H9 (cell line): ENCODE measurements around the gene ARHGAP26. TPM values are rescaled to one million over a fixed set of nuclear protein-coding genes. Genes with fewer than 3 reads are reported as not detected.
A peak's percentile ranks its signal among the peaks of the same experiment; 100 is the strongest.

Experiments
- DNase-seq: peaks from one replicate; pipeline ENCODE4 v3.0.0-alpha.2; 2017
- H2AFZ ChIP-seq: one replicate; pipeline ENCODE4 v1.6.1; 2013; ENCODE audit warnings: mild to moderate bottlenecking, low read length, control low read depth, moderate library complexity
- H2AK5ac ChIP-seq: 2 replicates; pipeline ENCODE4 v1.6.1; 2013; ENCODE audit warnings: low read length, control low read depth, mixed read lengths; ENCODE audit not compliant: insufficient read length
- H2BK120ac ChIP-seq: one replicate; pipeline ENCODE4 v1.6.1; 2013; ENCODE audit warnings: low read depth, mild to moderate bottlenecking, low read length, control low read depth, inconsistent platforms; ENCODE audit not compliant: poor library complexity, severe bottlenecking
- H2BK12ac ChIP-seq: 2 replicates; pipeline ENCODE4 v1.6.1; 2013; ENCODE audit warnings: low read length, control low read depth, mixed read lengths, low read depth; ENCODE audit not compliant: insufficient read length
- H2BK15ac ChIP-seq: 2 replicates; pipeline ENCODE4 v1.6.1; 2013; ENCODE audit warnings: low read depth, low read length, control low read depth
- H2BK20ac ChIP-seq: one replicate; pipeline ENCODE4 v1.6.1; 2013; ENCODE audit warnings: low read depth, mild to moderate bottlenecking, low read length, control low read depth, inconsistent platforms; ENCODE audit not compliant: poor library complexity, severe bottlenecking
- H2BK5ac ChIP-seq: 2 replicates; pipeline ENCODE4 v1.6.1; 2013; ENCODE audit warnings: low read length, control low read depth, mixed read lengths; ENCODE audit not compliant: insufficient read length
- H3K14ac ChIP-seq: 2 replicates; pipeline ENCODE4 v1.6.1; 2013; ENCODE audit warnings: low read length, control low read depth; ENCODE audit not compliant: insufficient read depth
- H3K18ac ChIP-seq: 2 replicates; pipeline ENCODE4 v1.6.1; 2013; ENCODE audit warnings: low read depth, mild to moderate bottlenecking, mixed read lengths, low read length, control low read depth; ENCODE audit not compliant: insufficient read length
- H3K23ac ChIP-seq: 2 replicates; pipeline ENCODE4 v1.6.1; 2013; ENCODE audit warnings: low read length, control low read depth, mixed read lengths, low read depth; ENCODE audit not compliant: insufficient read length
- H3K23me2 ChIP-seq: 2 replicates; pipeline ENCODE4 v1.6.1; 2013; ENCODE audit warnings: low read depth, mild to moderate bottlenecking, mixed read lengths, low read length, control low read depth; ENCODE audit not compliant: insufficient read length, poor library complexity, severe bottlenecking
- H3K27ac ChIP-seq: 2 replicates; pipeline ENCODE4 v1.5.1; 2013; ENCODE audit warnings: low read length, control low read depth, mixed read lengths, low read depth; ENCODE audit not compliant: insufficient read length
- H3K27me3 ChIP-seq: 2 replicates; pipeline ENCODE4 v1.6.1; 2013; ENCODE audit warnings: low read length, control low read depth, inconsistent platforms; ENCODE audit not compliant: insufficient read depth
- H3K4ac ChIP-seq: 2 replicates; pipeline ENCODE4 v1.6.1; 2013; ENCODE audit warnings: low read depth, mild to moderate bottlenecking, control low read depth, inconsistent platforms, low read length, moderate library complexity
- H3K4me1 ChIP-seq: 2 replicates; pipeline ENCODE4 v1.6.1; 2013; ENCODE audit warnings: low read length, control low read depth, inconsistent platforms; ENCODE audit not compliant: insufficient read depth
- H3K4me2 ChIP-seq: 2 replicates; pipeline ENCODE4 v1.6.1; 2013; ENCODE audit warnings: low read length, control low read depth, mixed read lengths; ENCODE audit not compliant: insufficient read length, insufficient read depth
- H3K56ac ChIP-seq: 2 replicates; pipeline ENCODE4 v1.6.1; 2013; ENCODE audit warnings: low read depth, mild to moderate bottlenecking, mixed read lengths, low read length, control low read depth; ENCODE audit not compliant: insufficient read length
- H3K79me1 ChIP-seq: 2 replicates; pipeline ENCODE4 v1.6.1; 2013; ENCODE audit warnings: low read depth, mild to moderate bottlenecking, moderate library complexity, low read length, control low read depth, inconsistent platforms; ENCODE audit not compliant: insufficient read depth, poor library complexity, severe bottlenecking
- H3K79me2 ChIP-seq: 2 replicates; pipeline ENCODE4 v1.6.1; 2013; ENCODE audit warnings: low read length, control low read depth, inconsistent platforms; ENCODE audit not compliant: insufficient read depth
- H3K9ac ChIP-seq: 2 replicates; pipeline ENCODE4 v1.6.1; 2013; ENCODE audit warnings: low read length, control low read depth, mixed read lengths; ENCODE audit not compliant: insufficient read length; ENCODE audit errors: extremely low read depth
- H3K9me3 ChIP-seq: one replicate; pipeline ENCODE4 v1.6.1; 2013; ENCODE audit warnings: low read depth, low read length, inconsistent platforms; ENCODE audit not compliant: control insufficient read depth
- H3T11ph ChIP-seq: one replicate; pipeline ENCODE4 v1.6.1; 2013; ENCODE audit warnings: mild to moderate bottlenecking, low read length, control low read depth, inconsistent platforms
- H4K20me1 ChIP-seq: one replicate; pipeline ENCODE4 v1.6.1; 2013; ENCODE audit not compliant: control insufficient read depth, insufficient read length, insufficient read depth
- H4K5ac ChIP-seq: 2 replicates; pipeline ENCODE4 v1.6.1; 2013; ENCODE audit warnings: low read depth, mild to moderate bottlenecking, mixed read lengths, low read length, control low read depth; ENCODE audit not compliant: insufficient read length
- H4K8ac ChIP-seq: replicated peaks from 2 replicates; pipeline ENCODE4 v1.6.1; 2013; ENCODE audit warnings: low read length, control low read depth, mixed read lengths, low read depth; ENCODE audit not compliant: insufficient read length
- H4K91ac ChIP-seq: 2 replicates; pipeline ENCODE4 v1.6.1; 2013; ENCODE audit warnings: low read depth, mild to moderate bottlenecking, moderate library complexity, mixed read lengths, low read length, control low read depth; ENCODE audit not compliant: insufficient read length
- H3K27ac Mint-ChIP-seq, 3 experiments: 2 replicates in 2 of 3; 3 replicates in 1 of 3; pipeline ENCODE4 v1.8.0; 2020 to 2021; ENCODE audit warnings: mixed read lengths in 3 of 3, mild to moderate bottlenecking in 1 of 3, moderate library complexity in 1 of 3
- H3K27me3 Mint-ChIP-seq: 2 replicates; pipeline ENCODE4 v1.8.0; 2021; ENCODE audit warnings: low read depth, mild to moderate bottlenecking, moderate library complexity, mixed read lengths
- H3K36me3 Mint-ChIP-seq, 3 experiments: 2 replicates in 2 of 3; 3 replicates in 1 of 3; pipeline ENCODE4 v1.8.0; 2020 to 2021; ENCODE audit warnings: low read depth in 3 of 3, mixed read lengths in 3 of 3; ENCODE audit not compliant: insufficient read depth in 1 of 3
- H3K4me1 Mint-ChIP-seq, 2 experiments: 2 replicates each; pipeline ENCODE4 v1.8.0; 2020; ENCODE audit warnings: mixed read lengths in 2 of 2
- H3K4me3 Mint-ChIP-seq, 2 experiments: 2 replicates in 1 of 2; 3 replicates in 1 of 2; pipeline ENCODE4 v1.8.0; 2020 to 2021; ENCODE audit warnings: mild to moderate bottlenecking in 2 of 2, mixed read lengths in 2 of 2, moderate library complexity in 1 of 2
- H3K9me3 Mint-ChIP-seq, 2 experiments: 2 replicates in 1 of 2; 3 replicates in 1 of 2; pipeline ENCODE4 v1.8.0; 2020; ENCODE audit warnings: mild to moderate bottlenecking in 2 of 2, mixed read lengths in 2 of 2, moderate library complexity in 1 of 2
- WGBS: extraction: QIAGEN DNeasy Blood & Tissue Kit; methylation state at CpG from one replicate; pipeline ENCODE4 v1.1.7; 2013; ENCODE audit warnings: missing lambda C conversion rate, low lambda C conversion rate, mixed read lengths; ENCODE audit not compliant: insufficient read length; ENCODE audit errors: extremely low coverage; 5-methylcytosine and 5-hydroxymethylcytosine counted together
- total RNA-seq: library from RNA; stranded (reverse); gene quantifications from 2 replicates; pipeline ENCODE4 v1.2.1, GENCODE V29; 2021
- TF ChIP-seq, protein P1 (sequence below): fragments of 200-600 bp; sonication (generic); conservative IDR thresholded peaks from 3 replicates; pipeline ENCODE4 v1.8.0; 2021; ENCODE audit warnings: antibody characterized with exemption, mild to moderate bottlenecking

The ARHGAP26 gene
- total RNA-seq, 1 experiment from 2014 or later, result 13.8 TPM

- H3K79me2 ChIP-seq, result no peaks in the 10 kb centered on the region
- no peak overlapping the region for H3K14ac ChIP-seq
- H3K18ac ChIP-seq, result no peak overlapping the region
- H3K9me3 ChIP-seq, result no peaks in the 10 kb centered on the region
- no peak overlapping the region for H3K23ac ChIP-seq
- H3K4ac ChIP-seq, result no peak overlapping the region
- H2AFZ ChIP-seq, result no peak overlapping the region
- peaks cover 2% of the 10 kb centered on the region; the same call in 1 of the 2 replicates for H3K4me1 ChIP-seq
- TF ChIP-seq, protein P1, sequence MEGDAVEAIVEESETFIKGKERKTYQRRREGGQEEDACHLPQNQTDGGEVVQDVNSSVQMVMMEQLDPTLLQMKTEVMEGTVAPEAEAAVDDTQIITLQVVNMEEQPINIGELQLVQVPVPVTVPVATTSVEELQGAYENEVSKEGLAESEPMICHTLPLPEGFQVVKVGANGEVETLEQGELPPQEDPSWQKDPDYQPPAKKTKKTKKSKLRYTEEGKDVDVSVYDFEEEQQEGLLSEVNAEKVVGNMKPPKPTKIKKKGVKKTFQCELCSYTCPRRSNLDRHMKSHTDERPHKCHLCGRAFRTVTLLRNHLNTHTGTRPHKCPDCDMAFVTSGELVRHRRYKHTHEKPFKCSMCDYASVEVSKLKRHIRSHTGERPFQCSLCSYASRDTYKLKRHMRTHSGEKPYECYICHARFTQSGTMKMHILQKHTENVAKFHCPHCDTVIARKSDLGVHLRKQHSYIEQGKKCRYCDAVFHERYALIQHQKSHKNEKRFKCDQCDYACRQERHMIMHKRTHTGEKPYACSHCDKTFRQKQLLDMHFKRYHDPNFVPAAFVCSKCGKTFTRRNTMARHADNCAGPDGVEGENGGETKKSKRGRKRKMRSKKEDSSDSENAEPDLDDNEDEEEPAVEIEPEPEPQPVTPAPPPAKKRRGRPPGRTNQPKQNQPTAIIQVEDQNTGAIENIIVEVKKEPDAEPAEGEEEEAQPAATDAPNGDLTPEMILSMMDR, result no peak
- no peaks in the 10 kb centered on the region for H3K23me2 ChIP-seq
- no peak overlapping the region for H2BK15ac ChIP-seq
- H3K56ac ChIP-seq, result no peak overlapping the region
- H3K79me1 ChIP-seq, result no peaks in the 10 kb centered on the region
- Mint-ChIP-seq H3K27me3 (no peaks in the 10 kb centered on the region), H3K4me3 (no peak overlapping the region), H3K4me1 (peaks cover 40 to 52% of the 10 kb centered on the region in 2 experiments), H3K9me3 (no peaks in the 10 kb centered on the region), H3K27ac (peak overlapping the region in 2 of 3 experiments; percentile 25 to 62; a peak in 2 of 7 replicates), H3K36me3 (no peaks in the 10 kb centered on the region)
- no peak overlapping the region for H3K4me2 ChIP-seq
- no peak overlapping the region for H2BK20ac ChIP-seq
- no peak overlapping the region for H3T11ph ChIP-seq
- H2BK120ac ChIP-seq, result no peak overlapping the region
- no peak overlapping the region for H2BK5ac ChIP-seq
- no peaks in the 10 kb centered on the region for H4K20me1 ChIP-seq
- H3K27me3 ChIP-seq, result no peaks in the 10 kb centered on the region
- H3K9ac ChIP-seq, result no peak overlapping the region
- H4K5ac ChIP-seq, result no peak overlapping the region
- no peak overlapping the region for H4K8ac ChIP-seq
- H3K27ac ChIP-seq, result no peak overlapping the region
- WGBS, result no CpG with 5 or more reads among the region's 5 CpGs
- no peak overlapping the region for H4K91ac ChIP-seq
- H2AK5ac ChIP-seq, result no peak overlapping the region
- DNase-seq, result no peak
- no peak overlapping the region for H2BK12ac ChIP-seq
Observed at GRCh38 chr5:143172739-143173138, 402.6 kb downstream of the ARHGAP26 start.
